ENCODE measurements around the gene COL11A2. TPM values are rescaled to one million over a fixed set of nuclear protein-coding genes. Genes with fewer than 3 reads are reported as not detected.

COL11A2 gene
- total RNA-seq, 1 experiment from 2014 or later, result 0.91 TPM

GRCh38 chr6:33143113-33143770 is 49.0 kb downstream of the COL11A2 start:
- Mint-ChIP-seq H3K27ac (ENCODE audit: low read depth, unreplicated experiment) (no peak overlapping the region), H3K9me3 (ENCODE audit: unreplicated experiment) (no peaks in the 10 kb centered on the region), H3K27me3 (ENCODE audit: insufficient read depth, unreplicated experiment) (peaks cover 29% of the 10 kb centered on the region), H3K4me3 (ENCODE audit: unreplicated experiment) (no peak overlapping the region), H3K36me3 (ENCODE audit: insufficient read depth, unreplicated experiment) (no peaks in the 10 kb centered on the region), H3K4me1 (ENCODE audit: insufficient read depth, unreplicated experiment) (no peaks in the 10 kb centered on the region)
- BruUV-seq (replicated peaks), result no TSS peak
- TF ChIP-seq CTCF (IDR thresholded peaks at IDR 0.05; ENCODE audit: unreplicated experiment), result no peak
- POLR2A ChIA-PET, result interaction anchor here (0.6 to 0.9 kb wide), 2 partner anchors 19 to 550 kb away, joined by 3 read pairs; no protein-coding TSS in a partner anchor
- CTCF ChIA-PET, result interaction anchor here (0.7 kb wide), 1 partner anchor 944 kb away, joined by 4 read pairs; no protein-coding TSS in a partner anchor
- intact Hi-C loops (cut with micrococcal nuclease), result no loop called here
- DNase-seq (ENCODE audit: unreplicated experiment), result no peak

GRCh38 chr6:33142501-33143070 is 49.7 kb downstream of the COL11A2 start:
- Mint-ChIP-seq H3K9me3 (ENCODE audit: unreplicated experiment) (no peaks in the 10 kb centered on the region), H3K36me3 (ENCODE audit: insufficient read depth, unreplicated experiment) (no peaks in the 10 kb centered on the region), H3K4me3 (ENCODE audit: unreplicated experiment) (no peak overlapping the region), H3K27me3 (ENCODE audit: insufficient read depth, unreplicated experiment) (peaks cover 29% of the 10 kb centered on the region), H3K27ac (ENCODE audit: low read depth, unreplicated experiment) (no peak overlapping the region), H3K4me1 (ENCODE audit: insufficient read depth, unreplicated experiment) (no peaks in the 10 kb centered on the region)
- CTCF ChIA-PET, result interaction anchor here (0.7 to 1.0 kb wide), 2 partner anchors 128 to 944 kb away, joined by 3 to 4 read pairs; no protein-coding TSS in a partner anchor
- intact Hi-C loops (cut with micrococcal nuclease), result no loop called here
- no peak for TF ChIP-seq CTCF (IDR thresholded peaks at IDR 0.05; ENCODE audit: unreplicated experiment)
- POLR2A ChIA-PET, result interaction anchor here (0.6 kb wide), 1 partner anchor 549 kb away, joined by 3 read pairs; no protein-coding TSS in a partner anchor
- DNase-seq (ENCODE audit: unreplicated experiment), result no peak
- no TSS peak for BruUV-seq (replicated peaks)

GRCh38 chr6:33140556-33140955 is 51.7 kb downstream of the COL11A2 start:
- BruUV-seq (replicated peaks), result no TSS peak
- intact Hi-C loops (cut with micrococcal nuclease), result no loop called here
- Mint-ChIP-seq H3K4me1 (ENCODE audit: insufficient read depth, unreplicated experiment) (no peaks in the 10 kb centered on the region), H3K27me3 (ENCODE audit: insufficient read depth, unreplicated experiment) (peaks cover 33% of the 10 kb centered on the region), H3K9me3 (ENCODE audit: unreplicated experiment) (no peaks in the 10 kb centered on the region), H3K27ac (ENCODE audit: low read depth, unreplicated experiment) (no peak overlapping the region), H3K36me3 (ENCODE audit: insufficient read depth, unreplicated experiment) (no peaks in the 10 kb centered on the region), H3K4me3 (ENCODE audit: unreplicated experiment) (no peak overlapping the region)
- ChIA-PET CTCF (interaction anchor here (1.1 to 1.9 kb wide), 2 partner anchors 9 to 21 kb away, joined by 5 to 7 read pairs; no protein-coding TSS in a partner anchor), POLR2A (no interaction called here)
- TF ChIP-seq CTCF (IDR thresholded peaks at IDR 0.05; ENCODE audit: unreplicated experiment), result no peak
- DNase-seq (ENCODE audit: unreplicated experiment), result no peak

- Mint-ChIP-seq H3K27me3 (ENCODE audit: insufficient read depth, unreplicated experiment) (peaks cover 41% of the 10 kb centered on the region), H3K4me3 (ENCODE audit: unreplicated experiment) (no peak overlapping the region), H3K4me1 (ENCODE audit: insufficient read depth, unreplicated experiment) (no peaks in the 10 kb centered on the region), H3K9me3 (ENCODE audit: unreplicated experiment) (no peaks in the 10 kb centered on the region), H3K36me3 (ENCODE audit: insufficient read depth, unreplicated experiment) (no peaks in the 10 kb centered on the region), H3K27ac (ENCODE audit: low read depth, unreplicated experiment) (no peak overlapping the region)
- intact Hi-C loops (cut with micrococcal nuclease), result no loop called here
- CTCF ChIA-PET, result interaction anchor here (0.7 to 1.9 kb wide), 3 partner anchors 10 to 306 kb away, joined by 4 to 7 read pairs (median 4); no protein-coding TSS in a partner anchor
- TF ChIP-seq CTCF (IDR thresholded peaks at IDR 0.05; ENCODE audit: unreplicated experiment), result no peak
- POLR2A ChIA-PET, result no interaction called here
- no peak for DNase-seq (ENCODE audit: unreplicated experiment)
- BruUV-seq (replicated peaks), result no TSS peak
Measured at GRCh38 chr6:33139596-33140206, 52.6 kb downstream of the COL11A2 start.

Measured in MCF 10A (cell line).